ENCODE results near the gene DNAJC10. TPM values are rescaled to one million over a fixed set of nuclear protein-coding genes. Genes with fewer than 3 reads are reported as not detected.

DNAJC10 gene
- polyA plus RNA-seq, 1 donor (not counting 4 experiments of a cell fraction or from before 2014, with no cell fraction given): 92.6 TPM

- Histone ChIP-seq H3K4me2 (ENCODE audit: control insufficient read depth, extremely low read depth, insufficient read depth, low read depth, low read length) (no peak overlapping the region), H3K27me3 (ENCODE audit: control insufficient read depth, extremely low read depth, insufficient read depth, low read length) (no peaks in the 10 kb centered on the region), H3K36me3 (ENCODE audit: control insufficient read depth in 2 of 2, extremely low read depth in 1 of 2, insufficient read depth in 2 of 2, low read length in 2 of 2) (peaks cover 3 to 13% of the 10 kb centered on the region in 2 experiments), H3K4me3 (ENCODE audit: control insufficient read depth in 2 of 3, extremely low read depth in 1 of 3, insufficient read depth in 2 of 3, low read depth in 1 of 3, low read length in 3 of 3) (no peak overlapping the region), H3K9me1 (ENCODE audit: control insufficient read depth, extremely low read depth, insufficient read depth, low read length) (no peaks in the 10 kb centered on the region), H3K4me1 (ENCODE audit: control insufficient read depth, extremely low read depth, insufficient read depth, low read length) (no peaks in the 10 kb centered on the region), H2AFZ (ENCODE audit: control insufficient read depth, low read length) (no peak overlapping the region), H3K27ac (ENCODE audit: control insufficient read depth, insufficient read depth, low read length) (no peak overlapping the region), H4K20me1 (ENCODE audit: control insufficient read depth, extremely low read depth, insufficient read depth, low read length) (no peaks in the 10 kb centered on the region), H3K79me2 (ENCODE audit: control insufficient read depth, insufficient read depth, low read length) (peaks cover 1% of the 10 kb centered on the region), H3K9ac (ENCODE audit: control insufficient read depth, extremely low read depth, insufficient read depth, low read length) (no peak overlapping the region), H3K9me3 (ENCODE audit: control insufficient read depth, low read depth, low read length) (no peaks in the 10 kb centered on the region)
- TF ChIP-seq CTCF (optimal IDR thresholded peaks at IDR 0.05 in 1 of 3, IDR thresholded peaks at IDR 0.05 in 1 of 3, conservative IDR thresholded peaks at IDR 0.05 in 1 of 3; ENCODE audit: extremely low read depth in 1 of 3, insufficient read depth in 2 of 3, low read length in 3 of 3) (no peak), EZH2 (IDR thresholded peaks at IDR 0.05; ENCODE audit: low read length) (no peak)
- dilution Hi-C loops (cut with MboI; ENCODE audit: extremely low pct_ligation_motif_present, low sequenced_read_pairs): no loop called here
- DNase-seq (ENCODE audit: low read depth, low spot score) (no peak), FAIRE-seq (no peak)
Observed at GRCh38 chr2:182726473-182726872, 10.4 kb downstream of the DNAJC10 start.

- no peaks in the 10 kb centered on the region for H3K9me1 ChIP-seq (ENCODE audit: control insufficient read depth, extremely low read depth, insufficient read depth, low read length)
- H4K20me1 ChIP-seq (ENCODE audit: control insufficient read depth, extremely low read depth, insufficient read depth, low read length): no peaks in the 10 kb centered on the region
- H2AFZ ChIP-seq (ENCODE audit: control insufficient read depth, low read length): no peak overlapping the region
- H3K36me3 ChIP-seq (ENCODE audit: control insufficient read depth in 2 of 2, extremely low read depth in 1 of 2, insufficient read depth in 2 of 2, low read length in 2 of 2): peaks cover 5 to 17% of the 10 kb centered on the region in 2 experiments
- H3K27ac ChIP-seq (ENCODE audit: control insufficient read depth, insufficient read depth, low read length): no peak overlapping the region
- H3K9ac ChIP-seq (ENCODE audit: control insufficient read depth, extremely low read depth, insufficient read depth, low read length): no peak overlapping the region
- no peak for TF ChIP-seq EZH2 (IDR thresholded peaks at IDR 0.05; ENCODE audit: low read length)
- TF ChIP-seq CTCF (optimal IDR thresholded peaks at IDR 0.05 in 1 of 3, IDR thresholded peaks at IDR 0.05 in 1 of 3, conservative IDR thresholded peaks at IDR 0.05 in 1 of 3; ENCODE audit: extremely low read depth in 1 of 3, insufficient read depth in 2 of 3, low read length in 3 of 3): no peak
- dilution Hi-C loops (cut with MboI; ENCODE audit: extremely low pct_ligation_motif_present, low sequenced_read_pairs): no loop called here
- H3K79me2 ChIP-seq (ENCODE audit: control insufficient read depth, insufficient read depth, low read length): peaks cover 1% of the 10 kb centered on the region
- H3K4me3 ChIP-seq (ENCODE audit: control insufficient read depth in 2 of 3, extremely low read depth in 1 of 3, insufficient read depth in 2 of 3, low read depth in 1 of 3, low read length in 3 of 3): no peak overlapping the region
- H3K4me2 ChIP-seq (ENCODE audit: control insufficient read depth, extremely low read depth, insufficient read depth, low read depth, low read length): no peak overlapping the region
- no peak for FAIRE-seq
- no peaks in the 10 kb centered on the region for H3K9me3 ChIP-seq (ENCODE audit: control insufficient read depth, low read depth, low read length)
- DNase-seq (ENCODE audit: low read depth, low spot score): no peak
- H3K4me1 ChIP-seq (ENCODE audit: control insufficient read depth, extremely low read depth, insufficient read depth, low read length): no peaks in the 10 kb centered on the region
- H3K27me3 ChIP-seq (ENCODE audit: control insufficient read depth, extremely low read depth, insufficient read depth, low read length): no peaks in the 10 kb centered on the region
Observed at GRCh38 chr2:182728014-182728413, 12.0 kb downstream of the DNAJC10 start.
